Vagina (tissue), 2 donors: ENCODE results near the gene FCGBP.

ENCODE experiments used
- CTCF ChIP-seq, 3 experiments: fragments of 450-650 bp in 2 of 3; fragments of 200-600 bp in 1 of 3; sonication (generic) in 1 of 3; IDR thresholded peaks; one replicate each; pipeline ENCODE4 v1.5.1; 2017 to 2019; ENCODE audit warnings: antibody characterized with exemption in 3 of 3, mild to moderate bottlenecking in 2 of 3, moderate library complexity in 2 of 3
- POLR2A ChIP-seq, 2 donors: fragments of 450-650 bp; IDR thresholded peaks; one replicate each; pipeline ENCODE4 v1.6.1; 2017; ENCODE audit warnings: antibody characterized with exemption in 2 of 2, mild to moderate bottlenecking in 2 of 2, moderate library complexity in 2 of 2

GRCh38 chr19:39927524-39928356, 6.7 kb downstream of the FCGBP start:
- TF ChIP-seq CTCF (IDR thresholded peaks at IDR 0.05) (no peak), POLR2A (IDR thresholded peaks at IDR 0.05) (no peak)
